Activated CD4-positive, alpha-beta T cell treated with anti-CD3 and anti-CD28 coated beads for 1 hour (primary cell): ENCODE measurements around the gene GLB1L3.

Experiments used
- DNase-seq: peaks from one replicate; pipeline ENCODE4 v3.0.0-alpha.2; 2020

The GLB1L3 gene

DNA sequence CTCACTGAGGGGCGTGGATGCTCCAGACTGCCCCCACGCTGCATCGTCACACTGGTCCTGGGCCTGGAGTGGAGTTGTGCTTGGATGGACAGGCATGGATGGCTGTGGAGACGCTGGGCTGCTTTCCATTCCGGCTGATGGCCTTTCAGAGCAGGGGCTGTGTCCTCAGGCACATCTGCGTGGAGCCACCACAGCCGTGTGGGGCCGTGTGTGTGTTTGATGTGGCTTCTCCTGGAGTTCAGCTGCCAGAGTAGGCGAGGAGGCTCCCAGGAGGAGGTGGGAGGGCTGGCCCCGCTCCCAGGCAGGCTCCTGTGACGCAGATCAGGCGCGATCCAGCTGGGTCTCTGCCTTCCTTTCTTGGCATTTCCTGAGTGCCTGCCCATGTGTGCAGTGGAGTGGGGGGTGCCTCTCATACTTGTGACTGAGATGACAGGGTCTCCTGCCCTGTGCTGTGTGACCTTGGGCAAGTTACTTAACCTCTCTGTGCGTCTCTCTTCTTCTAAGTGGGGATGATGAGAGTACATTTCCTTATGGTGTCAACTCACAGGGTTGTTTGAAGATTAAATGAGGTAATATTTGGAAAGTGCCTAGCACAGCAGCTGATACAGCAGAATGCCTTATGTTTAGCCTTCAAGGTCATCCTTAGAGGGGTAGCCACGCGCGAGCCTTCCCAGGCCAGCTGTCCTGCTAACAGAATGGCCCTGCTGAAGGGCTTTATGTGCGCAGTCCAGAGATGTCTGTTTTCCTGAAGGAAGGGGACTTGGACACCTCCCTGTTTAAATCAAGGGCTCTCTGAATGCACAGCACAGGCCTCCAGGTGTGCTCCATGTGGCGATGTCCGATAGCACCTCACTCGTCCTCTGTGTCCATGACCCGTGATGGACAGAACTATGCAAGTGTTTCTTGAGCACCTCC, 89.1 kb downstream of the GLB1L3 start:
- DNase-seq: no peak

DNA sequence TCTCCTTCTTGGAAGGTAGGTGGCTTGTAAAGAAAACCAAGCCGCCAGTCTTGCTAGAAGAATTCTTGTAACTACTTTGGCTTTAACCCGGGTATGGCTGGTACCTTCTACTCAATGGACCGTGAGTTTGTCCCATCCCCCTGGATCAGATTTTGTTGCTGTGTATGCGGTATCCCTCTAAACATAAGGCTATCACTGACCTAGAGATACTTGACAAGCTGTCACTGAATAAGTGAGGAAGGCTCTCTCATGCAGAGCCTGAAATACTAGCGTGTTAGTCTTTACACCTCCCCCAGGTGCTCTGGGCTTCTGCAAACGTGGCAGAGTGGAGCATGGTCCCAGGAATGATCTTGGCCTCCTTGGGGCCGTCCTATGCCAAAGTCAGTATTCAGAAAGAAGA, 90.1 kb downstream of the GLB1L3 start:
- DNase-seq: no peak

GRCh38 chr11:134367781-134368180, 91.6 kb downstream of the GLB1L3 start:
- no peak for DNase-seq
